ENCODE results near the gene FBP1.
A peak's percentile ranks its signal among the peaks of the same experiment; 100 is the strongest.
"Not testable (repeated sequence)": the region's sequence is repeated elsewhere in the genome, so short reads cannot be mapped to it uniquely, and the experiment has no call there.

FBP1 gene

DNA sequence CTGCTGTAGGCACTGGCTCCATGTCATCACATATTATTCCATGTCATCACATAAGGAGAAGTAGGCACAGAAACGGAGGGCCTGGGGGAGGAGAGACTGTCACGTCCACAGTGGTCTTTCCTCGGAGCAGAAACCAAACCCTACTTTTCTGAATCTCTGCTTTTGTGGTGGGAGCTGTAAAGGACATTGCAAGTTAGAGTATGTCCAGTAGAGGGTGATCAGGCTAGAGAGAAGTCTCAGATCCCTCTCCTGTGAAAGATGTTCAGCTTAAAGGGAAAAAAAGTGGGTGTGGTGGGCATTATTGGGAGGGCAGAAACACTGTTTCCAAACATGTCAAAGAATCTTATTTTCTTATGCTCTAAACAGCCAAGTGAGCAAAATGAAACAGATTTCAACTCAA lies 26.3 kb downstream of the FBP1 start:
- no peak for DNase-seq (ENCODE audit: low read depth)

DNA sequence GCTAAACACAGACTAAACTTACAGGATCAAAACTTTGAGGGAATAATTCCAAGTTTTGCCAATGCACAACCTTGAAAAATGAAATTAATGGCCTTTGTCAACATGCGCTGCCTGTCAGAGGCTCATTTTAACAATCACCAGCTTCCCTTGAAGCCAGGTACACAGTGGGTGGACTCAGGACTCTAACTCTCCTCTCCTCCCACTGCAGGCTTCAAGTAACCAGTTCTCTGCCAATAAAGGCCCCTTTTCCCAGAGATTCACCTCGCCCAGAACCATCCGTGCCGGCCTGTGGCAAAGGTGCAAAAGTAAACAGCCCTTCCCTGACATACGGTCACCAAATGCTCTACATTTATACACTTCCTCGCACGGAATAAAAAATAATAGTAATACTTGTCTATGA lies 27.2 kb downstream of the FBP1 start:
- DNase-seq (ENCODE audit: low read depth): no peak

DNA sequence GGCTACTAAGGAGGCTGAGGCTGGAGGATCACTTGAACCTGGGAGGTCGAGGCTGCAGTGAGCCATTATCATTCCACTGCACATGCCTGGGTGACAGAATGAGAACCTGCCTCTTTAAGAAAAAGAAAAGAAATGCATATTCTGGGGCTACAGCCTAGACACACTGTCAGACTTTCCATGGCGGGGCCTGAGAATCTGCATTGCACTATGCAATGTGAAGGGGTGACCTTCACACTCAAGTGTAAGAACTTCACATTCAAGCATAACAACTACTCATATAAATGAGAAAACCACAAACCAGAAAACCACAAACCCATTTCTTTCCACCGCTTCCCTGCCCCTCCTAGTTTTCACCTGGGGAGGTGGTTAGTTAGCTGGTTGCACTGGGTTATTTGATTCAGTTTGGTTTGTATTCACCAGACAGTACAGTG lies 27.7 kb downstream of the FBP1 start:
- peak; percentile 3 for DNase-seq (ENCODE audit: low read depth)

DNA sequence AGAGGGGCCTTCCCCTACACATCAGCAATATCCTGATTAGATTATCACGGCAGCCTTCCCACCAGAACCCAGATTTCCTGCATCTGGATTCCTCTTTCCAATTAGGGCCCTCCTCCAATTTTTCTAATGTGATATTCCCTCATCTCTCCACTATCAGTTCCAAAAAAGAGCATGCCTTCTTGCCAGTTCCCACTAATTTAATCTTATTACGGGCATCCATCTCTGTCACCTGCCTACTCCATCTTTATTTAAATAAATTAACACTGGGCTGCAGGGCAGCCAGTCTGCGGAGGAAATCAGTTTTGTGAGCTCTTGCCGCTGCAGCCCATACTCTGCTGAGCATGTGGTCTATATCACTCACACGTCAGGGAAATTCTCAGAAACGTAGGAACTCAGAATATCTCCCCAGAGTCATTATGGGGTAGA lies 29.1 kb downstream of the FBP1 start:
- DNase-seq (ENCODE audit: low read depth): no peak

DNA sequence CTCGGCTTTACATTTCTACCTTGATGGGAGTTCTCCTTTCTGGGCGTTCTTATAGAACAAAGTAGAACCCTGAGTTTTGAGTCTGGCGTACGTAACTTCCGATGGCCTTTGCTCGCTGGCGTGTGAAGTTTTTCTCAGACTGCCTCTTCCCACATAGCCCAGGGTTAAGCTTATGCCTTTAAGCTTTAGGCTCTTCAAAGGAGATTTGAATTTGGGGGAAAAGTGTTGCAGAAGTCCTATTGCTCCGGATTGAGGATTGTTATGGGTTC lies 32.0 kb downstream of the FBP1 start:
- DNase-seq (ENCODE audit: low read depth): no peak

DNA sequence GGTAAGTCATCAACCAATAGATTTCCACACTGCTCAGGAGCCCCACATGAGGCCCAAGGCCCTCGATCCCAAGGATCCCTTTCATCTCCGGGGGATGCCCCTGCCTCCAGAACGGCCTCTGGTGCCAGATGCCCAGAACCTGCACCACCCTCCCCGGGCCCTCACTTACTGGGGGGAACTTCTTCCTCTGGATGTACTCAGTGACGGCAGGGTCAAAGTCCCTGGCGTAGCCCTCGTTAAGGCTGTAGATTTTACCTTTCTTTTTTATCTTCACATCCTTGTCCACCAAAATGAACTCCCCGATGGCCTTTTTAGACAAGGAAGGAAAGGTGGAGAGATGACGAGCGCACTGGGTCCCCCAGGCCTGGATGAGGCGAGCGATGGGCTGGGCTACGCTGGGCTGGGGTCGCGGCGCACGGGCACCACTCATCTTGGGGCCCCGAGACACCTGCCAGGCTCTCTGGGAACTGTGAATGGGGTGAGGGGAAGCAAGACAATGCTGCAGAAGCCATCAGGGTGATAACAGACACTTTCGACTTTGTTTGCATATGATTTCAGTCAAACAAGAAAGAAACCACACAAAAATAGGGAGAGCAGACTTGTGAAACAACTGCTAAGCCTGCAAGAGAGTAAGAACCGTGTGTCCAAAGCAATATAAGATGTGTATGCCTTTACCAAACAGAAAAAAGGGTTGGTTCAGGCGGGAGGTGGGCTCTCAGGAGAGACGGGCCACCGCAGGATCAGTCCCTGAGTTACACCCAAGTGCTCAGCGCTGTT lies 32.5 kb downstream of the FBP1 start:
- no peak for DNase-seq (ENCODE audit: low read depth)

DNA sequence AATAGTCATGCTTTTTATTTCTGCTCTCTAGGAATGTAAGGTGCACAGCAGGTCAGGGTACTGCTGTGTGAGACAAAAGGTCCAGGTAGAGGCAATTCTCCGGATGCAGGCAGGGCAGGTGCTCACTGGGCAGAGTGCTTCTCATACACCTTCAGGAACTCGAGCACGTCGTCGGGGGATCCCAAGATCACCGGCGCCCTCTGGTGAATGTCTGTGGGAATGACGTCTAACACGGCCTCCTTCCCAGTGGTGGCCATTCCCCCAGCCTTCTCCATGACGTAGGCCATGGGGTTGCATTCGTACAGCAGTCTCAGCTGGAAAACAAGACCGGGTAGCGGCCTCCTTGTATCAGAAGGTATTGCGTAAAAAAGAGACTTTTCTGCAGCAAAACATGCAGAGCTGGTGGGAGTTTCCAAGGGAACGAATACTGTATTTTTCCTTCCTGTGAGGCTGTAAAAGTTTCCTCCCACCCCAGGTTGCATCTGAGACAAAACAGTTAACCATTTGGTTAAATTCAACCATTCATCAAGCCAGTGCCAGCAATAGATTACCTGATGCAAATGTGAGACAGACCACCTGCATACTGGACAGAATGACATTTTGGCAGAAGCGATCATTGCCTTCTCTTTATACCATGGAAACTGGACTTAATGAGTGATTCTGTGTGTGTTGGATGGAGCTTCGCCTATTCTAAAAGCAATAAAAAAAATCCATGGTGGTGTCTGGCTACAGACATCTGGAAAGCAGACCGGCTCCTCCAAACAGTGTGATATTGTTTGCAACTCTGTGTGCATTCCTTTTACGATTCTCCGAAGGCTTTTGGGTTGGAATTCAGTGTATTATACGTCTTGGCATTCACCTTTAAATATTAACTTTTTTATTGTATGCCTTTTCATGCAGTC lies 35.8 kb downstream of the FBP1 start:
- peak; percentile 6 for DNase-seq (ENCODE audit: low read depth)

DNA sequence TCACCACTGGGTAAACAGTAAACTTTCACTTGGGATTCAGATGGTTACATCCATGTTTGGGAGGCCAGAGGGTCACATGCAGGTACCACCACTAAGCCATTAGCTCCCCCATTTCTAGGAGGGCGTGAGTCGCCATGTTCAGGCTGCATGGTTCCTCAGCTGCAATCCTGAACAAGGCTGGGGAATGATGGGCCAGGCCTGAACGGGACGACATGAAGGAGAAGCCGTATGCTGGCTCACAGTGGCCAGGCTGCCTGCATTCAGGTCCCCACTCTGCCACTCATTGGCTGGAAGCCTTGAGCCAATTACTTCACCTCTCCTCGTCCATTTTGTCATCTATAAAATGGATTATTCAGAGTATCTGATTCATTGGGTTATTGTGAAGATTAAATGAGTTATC lies 36.7 kb downstream of the FBP1 start:
- DNase-seq (ENCODE audit: low read depth): no peak

DNA sequence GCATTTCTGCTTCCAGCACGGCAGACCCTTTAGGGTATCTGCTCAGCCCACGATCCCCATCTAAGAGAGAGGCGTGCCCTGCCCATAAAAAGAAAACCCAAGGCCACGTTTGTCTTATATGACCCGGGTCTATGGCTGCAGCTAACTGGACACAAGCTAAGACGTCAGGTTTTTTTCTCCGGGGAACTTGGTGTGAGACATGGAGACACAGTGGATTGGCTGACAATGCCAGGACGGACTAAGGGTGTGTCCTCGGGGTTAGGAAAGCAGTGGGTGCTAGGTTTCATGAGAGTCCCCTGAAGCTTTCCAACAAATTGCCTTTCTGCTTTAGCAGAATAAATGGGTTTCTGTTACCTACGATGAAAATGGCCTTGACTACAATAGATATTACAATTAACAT lies 38.6 kb downstream of the FBP1 start:
- no peak for DNase-seq (ENCODE audit: low read depth)

DNA sequence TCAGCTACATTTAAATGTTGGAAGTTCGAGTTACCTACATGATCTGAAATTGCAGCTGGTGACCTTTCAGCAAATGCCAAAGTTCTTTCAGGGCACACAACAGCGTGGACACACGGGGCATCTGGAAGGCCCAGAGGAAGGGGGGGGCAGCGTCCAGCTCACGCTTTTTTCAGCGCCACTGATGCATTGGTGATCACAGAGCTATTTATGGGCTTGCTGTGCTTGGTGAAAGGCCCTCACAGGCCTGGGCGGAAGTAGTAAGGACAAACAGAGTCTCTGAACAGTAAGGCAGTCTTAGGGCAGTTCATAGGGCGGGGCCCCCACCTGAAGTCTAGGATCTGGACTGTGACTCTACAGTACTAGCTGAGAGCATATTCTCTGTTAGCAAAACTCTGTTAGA lies 39.1 kb downstream of the FBP1 start:
- no peak for DNase-seq (ENCODE audit: low read depth)

DNA sequence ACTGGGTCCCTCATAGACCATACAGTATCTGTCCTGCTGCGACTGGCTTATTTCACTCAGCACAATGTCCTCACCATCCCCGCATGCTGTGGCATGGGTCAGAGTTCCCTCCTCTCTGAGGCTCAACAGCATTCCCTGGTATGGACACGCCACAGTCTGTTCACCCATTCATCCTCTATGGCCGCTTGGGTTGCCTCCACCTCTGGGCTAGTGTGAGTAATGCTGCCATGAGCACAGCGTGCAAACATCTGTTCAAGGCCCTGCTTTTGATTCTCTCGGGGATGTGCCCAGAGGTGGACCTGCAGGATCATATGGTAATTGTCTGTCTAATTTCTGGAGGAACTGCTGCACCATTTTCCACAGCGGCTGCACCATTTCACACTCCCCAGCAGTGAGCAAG lies 40.2 kb downstream of the FBP1 start:
- DNase-seq (ENCODE audit: low read depth): no peak

DNA sequence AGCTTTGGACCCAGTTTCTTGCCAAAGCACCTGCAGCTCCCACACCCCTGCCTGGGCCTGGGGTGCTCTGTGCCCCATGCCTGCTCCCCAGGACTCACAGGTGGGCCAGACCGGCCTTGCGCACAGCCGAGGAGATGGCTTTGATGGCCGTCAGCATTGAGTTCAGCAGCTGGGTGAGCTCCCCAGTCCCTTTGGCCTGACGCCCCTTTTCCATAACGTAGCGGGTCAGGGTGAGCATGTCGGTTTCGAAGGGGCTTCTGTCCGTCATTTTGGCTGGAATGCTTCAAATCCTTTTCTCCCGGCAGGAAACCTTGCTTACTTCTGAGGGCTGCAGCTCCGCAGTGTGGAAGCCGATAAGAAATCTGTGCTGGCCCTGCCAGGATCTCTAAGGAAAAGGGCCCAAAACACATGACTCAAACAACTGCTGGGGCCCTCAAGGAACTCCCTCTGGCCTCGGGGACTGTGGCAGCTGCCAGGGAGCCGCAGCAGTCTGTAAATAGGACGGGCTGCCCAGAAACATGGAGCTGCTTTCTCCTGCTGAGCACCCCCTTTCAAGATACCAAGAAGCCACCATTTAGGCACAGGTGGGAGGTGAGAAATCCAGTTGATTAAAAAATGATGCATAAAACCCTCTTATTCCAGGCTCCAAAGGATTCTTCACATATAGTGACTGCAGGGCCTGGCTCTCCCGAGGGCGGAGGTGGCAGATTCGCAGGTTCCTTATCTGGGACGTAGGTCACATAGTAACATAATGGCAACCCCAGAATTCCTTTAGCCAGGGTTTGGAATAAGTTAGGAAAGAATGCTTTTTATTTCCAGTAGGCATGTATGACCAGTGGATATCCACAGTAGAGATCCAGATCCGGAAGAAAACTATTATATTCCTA lies 45.6 kb downstream of the FBP1 start, which contains the start of gene FBP2:
Gene FBP2 (minus strand): TSS at position 366 of the 887 bp plus-strand sequence. CDS start 98 bp downstream, at position 268.
- no peak for DNase-seq (ENCODE audit: low read depth)

DNA sequence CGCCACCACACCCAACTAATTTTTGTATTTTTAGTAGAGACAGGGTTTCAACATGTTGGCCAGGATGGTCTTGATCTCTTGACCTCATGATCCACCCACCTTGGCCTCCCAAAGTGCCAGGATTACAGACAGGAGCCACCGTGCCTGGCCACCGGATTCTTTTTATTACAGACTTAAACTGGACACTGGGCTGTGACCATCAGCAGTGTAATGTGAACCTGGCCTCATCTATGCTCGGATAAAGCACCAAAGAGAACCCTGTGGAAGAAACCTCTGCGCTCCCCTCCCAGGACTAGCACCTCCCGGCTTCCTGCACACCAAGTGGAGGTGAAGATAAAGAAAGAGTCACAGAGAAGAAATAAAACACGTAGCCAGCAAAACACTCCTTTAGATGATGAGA lies 46.6 kb downstream of the FBP1 start:
- DNase-seq (ENCODE audit: low read depth): not testable (repeated sequence)

DNA sequence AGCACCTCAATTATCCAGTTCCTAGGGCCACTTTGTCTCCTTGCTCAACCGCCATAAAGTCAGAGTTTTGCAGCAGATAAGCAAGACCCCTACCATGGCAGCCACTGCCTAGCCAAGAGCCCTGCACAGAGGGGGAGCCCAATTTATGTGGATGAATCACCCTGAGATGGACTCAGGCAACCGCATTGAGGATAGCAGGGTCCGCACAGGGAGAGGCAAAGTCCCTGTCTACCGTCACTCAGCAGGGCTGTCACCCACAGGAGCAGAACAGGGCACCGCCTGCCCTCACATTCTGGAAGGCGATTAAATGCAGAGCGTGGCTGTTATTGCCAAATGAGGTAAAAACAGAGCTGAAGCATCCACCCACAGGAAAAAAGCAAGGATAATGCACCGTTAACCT lies 47.4 kb downstream of the FBP1 start:
- DNase-seq (ENCODE audit: low read depth): no peak

DNA sequence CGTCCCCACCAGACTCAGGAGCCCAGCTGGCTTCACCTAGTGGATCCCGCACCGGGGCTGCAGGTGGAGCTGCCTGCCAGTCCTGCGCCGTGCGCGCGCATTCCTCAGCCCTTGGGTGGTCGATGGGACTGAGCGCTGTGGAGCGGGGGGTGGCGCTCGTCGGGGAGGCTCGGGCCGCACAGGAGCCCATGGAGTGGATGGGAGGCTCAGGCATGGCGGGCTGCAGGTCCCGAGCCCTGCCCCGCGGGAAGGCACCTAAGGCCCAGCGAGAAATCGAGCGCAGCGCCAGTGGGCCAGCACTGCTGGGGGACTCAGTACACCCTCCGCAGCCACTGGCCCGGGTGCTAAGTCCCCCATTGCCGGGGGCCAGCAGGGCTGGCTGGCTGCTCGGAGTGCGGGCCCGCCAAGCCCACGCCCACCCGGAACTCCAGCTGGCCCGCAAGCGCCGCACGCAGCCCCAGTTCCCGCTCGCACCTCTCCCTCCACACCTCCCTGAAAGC lies 48.2 kb downstream of the FBP1 start:
- DNase-seq (ENCODE audit: low read depth): not testable (repeated sequence)

DNA sequence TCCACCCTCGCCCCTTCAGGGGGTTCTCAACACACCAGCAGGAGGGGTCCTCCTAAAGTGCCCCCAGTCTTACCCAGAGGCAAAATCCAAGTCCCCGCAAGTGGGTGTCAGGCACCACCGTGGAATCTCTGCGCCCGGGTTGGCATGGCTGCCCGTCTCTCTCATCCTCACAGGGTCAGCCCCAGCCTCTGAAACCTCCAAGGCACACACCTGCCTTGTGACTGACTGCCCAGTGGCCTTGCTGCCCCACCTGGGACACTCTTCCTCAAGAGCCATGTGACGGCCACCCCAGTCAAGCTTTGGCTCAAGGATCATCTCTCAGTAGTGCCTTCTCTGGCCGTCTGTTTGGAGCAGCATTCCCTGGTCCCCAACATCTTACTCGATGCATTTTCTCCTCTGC lies 50.6 kb downstream of the FBP1 start:
- DNase-seq (ENCODE audit: low read depth): no peak

DNA sequence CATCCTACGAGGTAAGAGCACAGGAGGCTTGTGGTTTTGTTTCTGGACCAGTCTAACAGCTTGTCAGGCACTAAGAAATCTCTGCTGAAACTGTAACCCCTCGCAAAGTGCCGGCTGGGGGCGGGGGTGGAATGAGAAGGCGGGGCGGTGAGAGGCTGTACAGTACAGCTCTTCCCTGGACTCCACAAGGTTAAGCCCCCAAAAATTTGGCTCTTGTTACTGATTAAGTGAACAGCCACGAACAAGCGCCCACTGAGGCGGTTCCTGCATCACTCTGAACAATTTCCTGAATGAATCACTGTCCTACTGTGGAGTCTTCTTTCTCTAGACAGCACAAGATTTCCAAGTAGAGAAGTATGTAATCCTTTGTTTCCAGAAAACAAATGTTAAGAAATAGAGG lies 52.5 kb downstream of the FBP1 start:
- DNase-seq (ENCODE audit: low read depth): no peak

DNA sequence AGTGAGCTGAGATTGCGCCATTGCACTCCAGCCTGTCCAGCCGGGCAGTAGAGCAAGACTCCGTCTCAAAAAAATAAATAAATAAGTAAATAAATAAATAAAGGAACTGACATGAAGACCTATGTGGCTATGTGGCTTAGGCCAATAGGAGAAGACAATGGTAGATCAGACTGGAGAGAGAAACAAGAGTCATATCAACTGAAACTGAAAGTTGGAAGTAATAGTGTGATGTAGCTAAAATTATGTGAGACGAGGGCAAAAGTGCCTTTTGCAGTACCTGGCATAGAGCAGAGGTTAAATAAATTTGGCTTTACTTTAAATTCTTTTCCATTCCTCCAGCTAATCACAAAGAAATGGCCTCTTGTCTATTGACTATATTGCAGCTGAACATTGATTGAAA lies 53.0 kb downstream of the FBP1 start:
- DNase-seq (ENCODE audit: low read depth): no peak

DNA sequence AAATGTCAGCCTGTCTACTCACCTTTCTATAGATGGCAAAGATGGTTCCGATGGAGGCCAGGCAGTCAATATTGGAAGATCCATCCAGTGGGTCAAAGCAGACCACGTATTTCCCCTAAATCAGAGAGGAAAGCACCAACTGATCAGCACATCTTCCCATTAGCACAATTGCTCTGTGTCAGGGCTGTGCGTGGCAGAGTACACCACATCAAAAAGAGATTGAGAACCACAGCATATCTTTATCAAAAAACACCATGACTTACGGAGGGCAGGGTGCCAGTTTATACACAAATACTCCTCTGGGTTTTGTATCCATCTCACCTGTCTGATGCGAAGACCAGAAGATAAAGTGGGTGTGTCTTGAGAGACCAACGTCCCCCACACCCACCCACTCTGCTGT lies 54.8 kb downstream of the FBP1 start:
- no peak for DNase-seq (ENCODE audit: low read depth)

DNA sequence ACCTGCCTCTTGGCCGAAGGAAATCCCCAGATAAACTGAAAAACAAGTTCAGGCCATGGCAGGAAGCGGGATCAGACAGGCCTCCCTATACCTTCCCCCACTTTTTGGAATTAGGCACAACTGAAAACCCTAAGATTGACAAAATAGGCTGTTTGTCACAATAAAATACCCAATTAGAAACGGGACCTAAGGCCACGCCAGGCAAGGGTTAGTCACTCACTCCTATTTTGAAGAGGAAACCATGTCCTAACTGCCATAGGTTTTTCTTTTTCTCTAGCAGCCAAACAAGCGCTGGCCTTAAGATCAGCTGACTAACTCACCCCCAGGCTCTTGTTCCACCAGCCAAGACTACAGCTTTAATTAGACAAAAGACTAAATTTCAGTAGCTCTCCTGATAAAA lies 57.6 kb downstream of the FBP1 start:
- DNase-seq (ENCODE audit: low read depth): no peak

DNA sequence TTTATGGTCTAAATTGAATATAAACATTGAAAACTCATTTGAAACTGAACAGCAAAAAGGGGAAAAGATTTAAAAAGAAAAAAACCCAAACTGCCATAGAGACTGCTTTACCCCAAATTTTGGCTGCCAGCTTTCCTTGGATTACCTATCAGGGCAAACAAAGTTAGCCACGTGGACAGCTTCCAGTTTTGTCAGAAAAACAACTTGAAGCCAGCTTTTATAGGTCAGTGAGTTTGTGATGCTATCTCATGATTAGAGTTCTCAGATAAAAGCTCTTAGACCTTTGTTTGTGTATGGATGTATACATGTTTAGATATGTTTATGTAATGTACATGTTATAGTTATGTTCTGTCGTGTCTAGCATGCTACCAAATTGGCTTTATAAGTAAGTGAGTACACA lies 61.7 kb downstream of the FBP1 start:
- DNase-seq (ENCODE audit: low read depth): no peak

DNA sequence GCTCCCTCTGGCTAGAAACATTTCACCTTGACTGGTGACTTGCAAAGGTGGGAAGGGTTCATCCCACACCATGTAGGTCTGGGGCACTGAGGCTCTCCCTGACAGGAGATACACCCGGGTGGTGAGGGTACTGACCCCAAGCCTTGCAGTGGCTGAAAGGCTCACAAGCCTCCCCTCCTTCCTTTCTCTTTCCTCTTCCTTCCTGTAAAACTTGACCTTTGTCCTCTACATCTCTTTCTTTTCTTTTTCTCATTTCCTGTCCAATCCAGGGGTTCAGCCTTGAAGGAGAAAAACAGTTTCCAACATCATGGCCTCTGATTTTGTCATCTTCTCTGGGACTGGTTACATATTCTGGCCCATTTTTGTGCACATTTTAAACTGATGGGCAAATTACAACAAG lies 62.3 kb downstream of the FBP1 start:
- no peak for DNase-seq (ENCODE audit: low read depth)
